AG04450 (cell line): ENCODE measurements around the gene HSD17B11. TPM values are rescaled to one million over a fixed set of nuclear protein-coding genes. Genes with fewer than 3 reads are reported as not detected.
"Not testable (repeated sequence)": the region's sequence is repeated elsewhere in the genome, so short reads cannot be mapped to it uniquely, and the experiment has no call there.

Experiments
- CTCF ChIA-PET: fragments of 300-600, 350-600 bp; formaldehyde crosslinking; extraction: SDS; loops from one replicate; lab custom pipeline; 2022; ENCODE audit warnings: antibody characterized with exemption, inconsistent platforms; lab: Charles Lee
- POLR2A ChIA-PET: fragments of 350-600 bp; formaldehyde crosslinking; extraction: SDS; loops from one replicate; lab custom pipeline; 2021; ENCODE audit warnings: antibody characterized with exemption, inconsistent platforms; lab: Yijun Ruan, JAX
- DNase-seq: peaks from one replicate; pipeline ENCODE4 v3.0.0-alpha.2; 2011; ENCODE audit warnings: low read depth, low spot score
- H3K27ac ChIP-seq: one replicate; pipeline ENCODE4 v1.5.1; 2012; ENCODE audit warnings: low read depth, low read length, control low read depth
- H3K27me3 ChIP-seq: one replicate; pipeline ENCODE4 v1.6.0; 2012; ENCODE audit warnings: low read length; ENCODE audit not compliant: control insufficient read depth, insufficient read depth
- H3K4me3 ChIP-seq: 2 replicates; pipeline ENCODE4 v1.5.1; 2011; ENCODE audit warnings: mild to moderate bottlenecking, low read depth, low read length, control low read depth
- H3K9me3 ChIP-seq: 2 replicates; pipeline ENCODE4 v1.5.1; 2012; ENCODE audit warnings: low read length; ENCODE audit not compliant: control insufficient read depth, insufficient read depth
- CTCF ChIP-seq: IDR thresholded peaks from 2 replicates; pipeline ENCODE4 v1.5.1; 2011; ENCODE audit warnings: low read depth, low read length, control low read depth, inconsistent platforms
- polyA plus RNA-seq: library from polyadenylated mRNA; depleted of rRNA; stranded (reverse); fragments of >200 nt; gene quantifications from 2 replicates; pipeline ENCODE4 v1.2.3, GENCODE V29; 2011

The HSD17B11 gene
- polyA plus RNA-seq, 1 experiment = 49.7 TPM

GRCh38 chr4:87422104-87423052 lies 31.4 kb upstream of the HSD17B11 start, which contains the start of gene NUDT9:
Gene NUDT9 (plus strand): TSS chr4:87422573. CDS start chr4:87422906, 333 bp downstream.
- H3K4me3 ChIP-seq = peak within 1 kb of the TSS; percentile 98
- TF ChIP-seq CTCF = no peak
- DNase-seq = peak; percentile 88
- H3K27me3 ChIP-seq = no peaks in the 10 kb centered on the region
- CTCF ChIA-PET = interaction anchor here (0.8 to 1.3 kb wide), 2 partner anchors 32 to 43 kb away, joined by 4 read pairs; partner anchors contain the start of gene HSD17B11
- POLR2A ChIA-PET = interaction anchor here (0.7 to 1.5 kb wide), 5 partner anchors 13 to 75 kb away, joined by 3 to 27 read pairs (median 3); partner anchors contain the start of gene HSD17B11
- H3K9me3 ChIP-seq = no peaks in the 10 kb centered on the region; the same call in 1 of the 2 replicates
- peak within 1 kb of the TSS; percentile 96 for H3K27ac ChIP-seq

GRCh38 chr4:87420276-87420830 lies 29.4 kb upstream of the HSD17B11 start:
- Histone ChIP-seq H3K27ac (no peak overlapping the region), H3K27me3 (no peaks in the 10 kb centered on the region), H3K4me3 (no peak overlapping the region), H3K9me3 (no peaks in the 10 kb centered on the region; the same call in 1 of the 2 replicates)
- ChIA-PET POLR2A (no interaction called here), CTCF (interaction anchor here (0.6 to 1.4 kb wide), 5 partner anchors 15 to 486 kb away, joined by 3 to 6 read pairs (median 3); no protein-coding TSS in a partner anchor)
- no peak for DNase-seq
- no peak for TF ChIP-seq CTCF

GRCh38 chr4:87419578-87420249 lies 28.7 kb upstream of the HSD17B11 start:
- H3K27me3 ChIP-seq = no peaks in the 10 kb centered on the region
- no peak for TF ChIP-seq CTCF
- ChIA-PET CTCF (interaction anchor here (0.8 to 1.4 kb wide), 3 partner anchors 44 to 269 kb away, joined by 3 to 6 read pairs (median 3); no protein-coding TSS in a partner anchor), POLR2A (no interaction called here)
- DNase-seq = no peak
- H3K27ac ChIP-seq = no peak overlapping the region
- no peaks in the 10 kb centered on the region; the same call in 1 of the 2 replicates for H3K9me3 ChIP-seq
- no peak overlapping the region for H3K4me3 ChIP-seq

- H3K4me3 ChIP-seq, H3K9me3 ChIP-seq, DNase-seq, CTCF ChIA-PET, H3K27me3 ChIP-seq, H3K27ac ChIP-seq, POLR2A ChIA-PET: not testable (repeated sequence)
These were observed 27.4 kb upstream of the HSD17B11 start for GRCh38 chr4:87418410-87418809.

- DNase-seq = no peak
- H3K4me3 ChIP-seq = no peak overlapping the region
- ChIA-PET CTCF (interaction anchor here (0.6 kb wide), 2 partner anchors 25 to 63 kb away, joined by 3 to 5 read pairs; no protein-coding TSS in a partner anchor), POLR2A (no interaction called here)
- TF ChIP-seq CTCF = no peak
- no peaks in the 10 kb centered on the region for H3K27me3 ChIP-seq
- no peak overlapping the region for H3K27ac ChIP-seq
- no peaks in the 10 kb centered on the region for H3K9me3 ChIP-seq
These were observed 26.0 kb upstream of the HSD17B11 start for GRCh38 chr4:87416965-87417364.
